GM21526 (cell line): ENCODE data around the gene PSKH1.

Experiments
- ATAC-seq: cut with Tn5 transposase; IDR thresholded peaks from one replicate; pipeline ENCODE4 v1.9.1; 2021; ENCODE audit warnings: moderate library complexity; ENCODE audit not compliant: unreplicated experiment, low FRiP score

PSKH1 gene

GRCh38 chr16:67864594-67864993 lies 28.5 kb upstream of the PSKH1 start:
- no peak for ATAC-seq

- no peak for ATAC-seq
These were observed 27.7 kb upstream of the PSKH1 start for GRCh38 chr16:67865318-67865717.

GRCh38 chr16:67868290-67868689 lies 24.8 kb upstream of the PSKH1 start:
- ATAC-seq = no peak

GRCh38 chr16:67869653-67870052 lies 23.4 kb upstream of the PSKH1 start:
- ATAC-seq = no peak

- no peak for ATAC-seq
These were observed 21.8 kb upstream of the PSKH1 start for GRCh38 chr16:67871256-67871655.

GRCh38 chr16:67872131-67872630 lies 20.9 kb upstream of the PSKH1 start:
- no peak for ATAC-seq

GRCh38 chr16:67872631-67873434 lies 20.2 kb upstream of the PSKH1 start, which contains the start of gene EDC4:
Gene EDC4 (plus strand): TSS chr16:67873052. CDS start chr16:67873262, 210 bp downstream.
- ATAC-seq = peak; percentile 60

- ATAC-seq = no peak
These were observed 19.4 kb upstream of the PSKH1 start for GRCh38 chr16:67873435-67874370.

GRCh38 chr16:67874372-67874771 lies 18.7 kb upstream of the PSKH1 start:
- ATAC-seq = no peak

GRCh38 chr16:67877064-67877463 lies 16.0 kb upstream of the PSKH1 start:
- no peak for ATAC-seq

GRCh38 chr16:67878232-67878631 lies 14.8 kb upstream of the PSKH1 start:
- no peak for ATAC-seq

GRCh38 chr16:67878846-67879245 lies 14.2 kb upstream of the PSKH1 start:
- no peak for ATAC-seq

- no peak for ATAC-seq
These were observed 13.6 kb upstream of the PSKH1 start for GRCh38 chr16:67879462-67879861.

- ATAC-seq = no peak
These were observed 13.1 kb upstream of the PSKH1 start for GRCh38 chr16:67879936-67880335.

GRCh38 chr16:67880584-67880983 lies 12.5 kb upstream of the PSKH1 start:
- no peak for ATAC-seq

GRCh38 chr16:67881621-67882161 lies 11.4 kb upstream of the PSKH1 start:
- ATAC-seq = no peak

- ATAC-seq = no peak
These were observed 10.5 kb upstream of the PSKH1 start for GRCh38 chr16:67882374-67883145.

GRCh38 chr16:67883146-67883871 lies 9.7 kb upstream of the PSKH1 start:
- no peak for ATAC-seq

GRCh38 chr16:67883872-67884261 lies 9.2 kb upstream of the PSKH1 start:
- no peak for ATAC-seq

GRCh38 chr16:67884684-67885083 lies 8.4 kb upstream of the PSKH1 start, which contains the start of gene NRN1L:
Gene NRN1L (plus strand): TSS chr16:67884885. CDS start chr16:67884904, 19 bp downstream.
- no peak for ATAC-seq
